GM12878 (cell line): ENCODE data around the gene MPV17. TPM values are rescaled to one million over a fixed set of nuclear protein-coding genes. Genes with fewer than 3 reads are reported as not detected.

Source experiments
- ATF3 ChIP-seq: IDR thresholded peaks from 2 replicates; pipeline ENCODE4 v1.6.1; 2011; ENCODE audit warnings: low read depth, mild to moderate bottlenecking, low read length, moderate library complexity, borderline replicate concordance; ENCODE audit errors: extremely low read depth
- BMI1 ChIP-seq: fragments of 450-650 bp; IDR thresholded peaks from 2 replicates; pipeline ENCODE4 v1.6.1; 2016; ENCODE audit warnings: mild to moderate bottlenecking, moderate library complexity, borderline replicate concordance
- CTCF ChIP-seq, 3 experiments: IDR thresholded peaks in 2 of 3; conservative IDR thresholded peaks in 1 of 3; 2 replicates each; pipeline ENCODE4 v1.5.1; 2011; ENCODE audit warnings: low read depth in 3 of 3, low read length in 3 of 3, mild to moderate bottlenecking in 3 of 3, control low read depth in 2 of 3, moderate library complexity in 2 of 3, inconsistent platforms in 1 of 3, mixed read lengths in 1 of 3; ENCODE audit not compliant: control insufficient read depth in 2 of 3, insufficient read depth in 1 of 3; ENCODE audit errors: extremely low read depth in 1 of 3
- EED ChIP-seq: sonication (generic); IDR thresholded peaks from 2 replicates; pipeline ENCODE4 v1.6.1; 2016; ENCODE audit warnings: antibody characterized with exemption, low read depth
- HCFC1 ChIP-seq: fragments of 150-350 bp; IDR thresholded peaks from 2 replicates; pipeline ENCODE4 v1.6.1; 2014; ENCODE audit warnings: low read length
- IRF4 ChIP-seq: IDR thresholded peaks from 2 replicates; pipeline ENCODE4 v1.6.1; 2011; ENCODE audit warnings: low read depth, low read length
- KAT2A ChIP-seq: conservative IDR thresholded peaks from 2 replicates; pipeline ENCODE4 v1.6.1; 2011; ENCODE audit warnings: low read depth, low read length; ENCODE audit not compliant: control insufficient read depth
- MXI1 ChIP-seq: fragments of 150-350 bp; IDR thresholded peaks from 2 replicates; pipeline ENCODE4 v1.6.1; 2011; ENCODE audit warnings: low read depth, mild to moderate bottlenecking, inconsistent platforms, low read length, improper control_type of control experiment
- NKRF ChIP-seq: fragments of 450-650 bp; conservative IDR thresholded peaks from 2 replicates; pipeline ENCODE4 v1.6.1; 2017; ENCODE audit warnings: mild to moderate bottlenecking, moderate library complexity
- POLR2AphosphoS2 ChIP-seq: IDR thresholded peaks from 2 replicates; pipeline ENCODE4 v1.6.1; 2011; ENCODE audit warnings: low read depth, mild to moderate bottlenecking, low read length, improper control_type of control experiment, moderate library complexity
- POLR2AphosphoS5 ChIP-seq: IDR thresholded peaks from 2 replicates; pipeline ENCODE4 v1.6.1; 2011; ENCODE audit warnings: mild to moderate bottlenecking, low read length, inconsistent platforms
- RAD21 ChIP-seq: IDR thresholded peaks from 2 replicates; pipeline ENCODE4 v1.6.1; 2011; ENCODE audit warnings: mild to moderate bottlenecking, low read depth, low read length, moderate library complexity; ENCODE audit not compliant: insufficient read depth
- RBBP5 ChIP-seq: fragments of 200-600 bp; sonication (generic); conservative IDR thresholded peaks from 2 replicates; pipeline ENCODE4 v1.6.1; 2016
- SIX5 ChIP-seq: IDR thresholded peaks from 2 replicates; pipeline ENCODE4 v1.6.1; 2011; ENCODE audit warnings: mild to moderate bottlenecking, low read depth, low read length, moderate library complexity; ENCODE audit not compliant: severe bottlenecking
- SREBF1 ChIP-seq: IDR thresholded peaks from 2 replicates; pipeline ENCODE4 v1.6.1; 2012; ENCODE audit warnings: mild to moderate bottlenecking, low read length
- TCF3 ChIP-seq: IDR thresholded peaks from 2 replicates; pipeline ENCODE4 v1.6.1; 2012; ENCODE audit warnings: low read depth, mild to moderate bottlenecking, low read length, borderline replicate concordance; ENCODE audit not compliant: insufficient read depth
- WRNIP1 ChIP-seq: IDR thresholded peaks from 2 replicates; pipeline ENCODE4 v1.6.1; 2011; ENCODE audit warnings: low read depth, low read length, improper control_type of control experiment, borderline replicate concordance
- YBX1 ChIP-seq: fragments of 450-650 bp; IDR thresholded peaks from 2 replicates; pipeline ENCODE4 v1.6.1; 2016; ENCODE audit warnings: antibody characterized with exemption
- ZNF274 ChIP-seq: IDR thresholded peaks from one replicate; pipeline ENCODE4 v1.8.0; 2011; ENCODE audit not compliant: insufficient read length, insufficient read depth
- ZNF384 ChIP-seq: IDR thresholded peaks from 2 replicates; pipeline ENCODE4 v1.6.1; 2012; ENCODE audit warnings: low read depth, mild to moderate bottlenecking, low read length, improper control_type of control experiment, borderline replicate concordance
- ZNF592 ChIP-seq: fragments of 450-650 bp; IDR thresholded peaks from 2 replicates; pipeline ENCODE4 v1.6.1; 2017; ENCODE audit warnings: mild to moderate bottlenecking, moderate library complexity
- ZZZ3 ChIP-seq: IDR thresholded peaks from 2 replicates; pipeline ENCODE4 v1.6.1; 2011; ENCODE audit warnings: low read depth; ENCODE audit not compliant: control insufficient read depth, insufficient read length
- polyA plus RNA-seq, 11 experiments: library from polyadenylated mRNA; depleted of rRNA in 4 of 11; unstranded in 6 of 11; stranded (reverse) in 5 of 11; fragments of >200 nt; fragmentation: Nextera tagmentation in 4 of 11; fragmentation: Illumina TruSeq in 1 of 11; extraction: Ambion mirVana in 4 of 11; extraction: Trizol in 1 of 11; gene quantifications; 1 replicate in 1 of 11; 2 replicates in 10 of 11; pipeline versions ENCODE4 v1.2.1 to v1.2.3, GENCODE V29; 2011 to 2016; ENCODE audit warnings: inconsistent platforms in 2 of 11, missing spikeins in 2 of 11, low read depth in 1 of 11
- total RNA-seq, 4 experiments: library from RNA; depleted of rRNA in 3 of 4; stranded (reverse); fragments of >200 nt in 3 of 4; fragmentation: Illumina TruSeq in 1 of 4; extraction: Trizol in 1 of 4; gene quantifications; 2 replicates each; pipeline versions ENCODE4 v1.2.1 to v1.2.3, GENCODE V29; 2013 to 2021

Gene MPV17
- total and polyA plus RNA-seq, 10 of the 15 experiments (the other 5 are each of a cell fraction or from before 2014, with no cell fraction given) = 63.4 to 143 (median 89.0) TPM

GRCh38 chr2:27370026-27370815, 47.3 kb upstream of the MPV17 start, which contains the start of the genes EIF2B4 and SNX17 (continued):
- TF ChIP-seq ZNF592 (peak; percentile 60; the same call in 1 of the 2 replicates), ZNF274 (no peak), CTCF (IDR thresholded peaks at IDR 0.05 in 2 of 3, conservative IDR thresholded peaks at IDR 0.05 in 1 of 3; ENCODE audit: control insufficient read depth in 2 of 3, extremely low read depth in 1 of 3, insufficient read depth in 1 of 3, low read depth in 3 of 3, low read length in 3 of 3) (peak; percentile 74 to 99 (median 85); a peak in 5 of 6 replicates), TCF3 (peak; percentile 99), KAT2A (no peak), RAD21 (peak; percentile 50), WRNIP1 (no peak), NKRF (peak; percentile 81), SREBF1 (peak; percentile 87), HCFC1 (peak; percentile 99), YBX1 (no peak), BMI1 (no peak), MXI1 (peak; percentile 91), POLR2AphosphoS5 (peak; percentile 88), ATF3 (no peak), POLR2AphosphoS2 (peak; percentile 76; the same call in 1 of the 2 replicates), IRF4 (peak; percentile 32; the same call in 1 of the 2 replicates), RBBP5 (0 out of 2 replicates have a peak, but pooled peaks have one; percentile 62), ZNF384 (no peak), SIX5 (peak; percentile 99), ZZZ3 (no peak), EED (peak; percentile 59)
